OCI-LY7 (cell line): ENCODE results near the gene NEK4. TPM values are rescaled to one million over a fixed set of nuclear protein-coding genes. Genes with fewer than 3 reads are reported as not detected.

Experiments used
- BruUV-seq: library from RNA; stranded (reverse); fragments of 400-500 nt; replicated peaks from 2 replicates; lab custom pipeline; 2021; lab: Mats Ljungman, UMichigan
- CTCF ChIA-PET: fragments of 300-600 bp; sonication (Branson Sonifier 250); formaldehyde crosslinking; loops from one replicate; lab custom pipeline; 2022; ENCODE audit warnings: antibody characterized with exemption; ENCODE audit not compliant: unreplicated experiment; lab: Charles Lee
- POLR2A ChIA-PET: fragments of 300-600 bp; sonication (Branson Sonifier 250); formaldehyde crosslinking; loops from one replicate; lab custom pipeline; 2022; ENCODE audit warnings: antibody characterized with exemption; lab: Charles Lee
- DNase-seq: peaks from one replicate; pipeline ENCODE4 v3.0.0-alpha.2; 2015; ENCODE audit warnings: low spot score
- H2AFZ ChIP-seq: fragments of 200-600 bp; sonication (generic), shearing (Covaris generic); 2 replicates; pipeline ENCODE4 v1.6.1; 2014; ENCODE audit warnings: mild to moderate bottlenecking, antibody characterized with exemption, low read length, moderate library complexity
- H3K27ac ChIP-seq: fragments of 200-600 bp; sonication (generic); 2 replicates; pipeline ENCODE4 v1.5.1; 2014; ENCODE audit warnings: mixed run types, low read depth, mild to moderate bottlenecking, moderate library complexity, low read length, inconsistent platforms; ENCODE audit not compliant: poor library complexity, severe bottlenecking
- H3K36me3 ChIP-seq: fragments of 200-600 bp; sonication (generic); 2 replicates; pipeline ENCODE4 v1.6.1; 2014; ENCODE audit warnings: mild to moderate bottlenecking, antibody characterized with exemption, low read length, moderate library complexity, mixed read lengths; ENCODE audit not compliant: insufficient read depth
- H3K4me1 ChIP-seq: fragments of 200-600 bp; sonication (generic); 2 replicates; pipeline ENCODE4 v1.5.1; 2014; ENCODE audit warnings: mild to moderate bottlenecking, low read length; ENCODE audit not compliant: insufficient read depth, poor library complexity, severe bottlenecking
- H3K4me2 ChIP-seq: fragments of 200-600 bp; sonication (generic); 2 replicates; pipeline ENCODE4 v1.6.1; 2014; ENCODE audit warnings: mild to moderate bottlenecking, low read length
- H3K4me3 ChIP-seq: fragments of 200-600 bp; sonication (generic); 2 replicates; pipeline ENCODE4 v1.5.1; 2014; ENCODE audit warnings: mild to moderate bottlenecking, low read depth, low read length; ENCODE audit not compliant: poor library complexity, severe bottlenecking
- H3K79me2 ChIP-seq: fragments of 200-600 bp; sonication (generic); 2 replicates; pipeline ENCODE4 v1.6.1; 2016; ENCODE audit warnings: low read depth, mild to moderate bottlenecking, low read length, moderate library complexity, mixed read lengths; ENCODE audit not compliant: insufficient read depth
- H3K9me2 ChIP-seq: fragments of 200-600 bp; sonication (generic); 2 replicates; pipeline ENCODE4 v1.6.1; 2016; ENCODE audit warnings: mild to moderate bottlenecking, low read length, mixed read lengths; ENCODE audit not compliant: insufficient read depth
- H3K9me3 ChIP-seq: fragments of 200-600 bp; sonication (generic); 2 replicates; pipeline ENCODE4 v1.6.1; 2014; ENCODE audit warnings: mild to moderate bottlenecking, mixed run types, low read length, mixed read lengths
- H4K20me1 ChIP-seq: fragments of 200-600 bp; sonication (generic); 2 replicates; pipeline ENCODE4 v1.6.1; 2014; ENCODE audit warnings: mild to moderate bottlenecking, antibody characterized with exemption, low read length, moderate library complexity, mixed read lengths; ENCODE audit not compliant: insufficient read depth
- CTCF ChIP-seq: fragments of 200-600 bp; sonication (generic); conservative IDR thresholded peaks from 2 replicates; pipeline ENCODE4 v1.5.1; 2014; ENCODE audit warnings: mild to moderate bottlenecking, antibody characterized with exemption, low read length, moderate library complexity, mixed read lengths
- EZH2phosphoT487 ChIP-seq: fragments of 200-600 bp; sonication (generic); IDR thresholded peaks from 2 replicates; pipeline ENCODE4 v1.6.1; 2018; ENCODE audit warnings: low read depth, borderline replicate concordance, mild to moderate bottlenecking, mixed run types, antibody characterized with exemption, low read length, moderate library complexity, mixed read lengths
- intact Hi-C: fragments of 100-400 bp; cut with micrococcal nuclease; formaldehyde crosslinking; loops from one replicate; pipeline ENCODE4 v1.10.0; 2022; ENCODE audit not compliant: unreplicated experiment
- total RNA-seq, 2 experiments: library from RNA; depleted of rRNA in 1 of 2; stranded (reverse); fragments of >200 nt in 1 of 2; shearing (Covaris generic) in 1 of 2; gene quantifications; 2 replicates each; pipeline ENCODE4 v1.2.3, GENCODE V29; 2014 to 2022

Gene NEK4
- total RNA-seq, 2 experiments from 2014 or later, result 27.5 to 38.6 TPM

GRCh38 chr3:52670621-52671521 is 99.9 kb downstream of the NEK4 start:
- peaks cover 19% of the 10 kb centered on the region; the same call in 1 of the 2 replicates for H3K79me2 ChIP-seq
- ChIA-PET POLR2A (no interaction called here), CTCF (no interaction called here)
- no peaks in the 10 kb centered on the region for H3K9me3 ChIP-seq
- 0 out of 2 replicates have a peak, but pooled peaks cover 6% of the 10 kb centered on the region for H4K20me1 ChIP-seq
- H3K4me2 ChIP-seq, result no peak overlapping the region
- TF ChIP-seq EZH2phosphoT487 (no peak), CTCF (no peak)
- no peaks in the 10 kb centered on the region for H3K9me2 ChIP-seq
- H3K4me3 ChIP-seq, result no peak overlapping the region
- peaks cover 84% of the 10 kb centered on the region for H3K36me3 ChIP-seq
- H2AFZ ChIP-seq, result no peak overlapping the region
- H3K27ac ChIP-seq, result no peak overlapping the region
- no TSS peak for BruUV-seq
- H3K4me1 ChIP-seq, result no peaks in the 10 kb centered on the region
- no peak for DNase-seq
- intact Hi-C loops, result no loop called here

- BruUV-seq, result no TSS peak
- Histone ChIP-seq H3K9me3 (no peaks in the 10 kb centered on the region), H3K79me2 (no peaks in the 10 kb centered on the region), H2AFZ (no peak overlapping the region), H3K4me1 (no peaks in the 10 kb centered on the region), H3K36me3 (peaks cover 96% of the 10 kb centered on the region), H3K4me3 (no peak overlapping the region), H3K4me2 (no peak overlapping the region), H3K9me2 (no peaks in the 10 kb centered on the region), H4K20me1 (no peaks in the 10 kb centered on the region), H3K27ac (no peak overlapping the region)
- TF ChIP-seq EZH2phosphoT487, result no peak
- TF ChIP-seq CTCF, result no peak
- ChIA-PET POLR2A (no interaction called here), CTCF (no interaction called here)
- intact Hi-C loops, result no loop called here
- no peak for DNase-seq
These were observed 107.6 kb downstream of the NEK4 start for GRCh38 chr3:52663098-52663497.

GRCh38 chr3:52660046-52660445 is 110.7 kb downstream of the NEK4 start:
- intact Hi-C loops, result no loop called here
- no peaks in the 10 kb centered on the region for H4K20me1 ChIP-seq
- H3K27ac ChIP-seq, result no peak overlapping the region
- peaks cover 3% of the 10 kb centered on the region for H3K4me1 ChIP-seq
- no peaks in the 10 kb centered on the region for H3K9me3 ChIP-seq
- BruUV-seq, result no TSS peak
- H3K4me2 ChIP-seq, result no peak overlapping the region
- H3K36me3 ChIP-seq, result peaks cover 98% of the 10 kb centered on the region
- no peak overlapping the region for H3K4me3 ChIP-seq
- POLR2A ChIA-PET, result no interaction called here
- no peak for DNase-seq
- H2AFZ ChIP-seq, result no peak overlapping the region
- TF ChIP-seq CTCF (no peak), EZH2phosphoT487 (no peak)
- no peaks in the 10 kb centered on the region for H3K79me2 ChIP-seq
- H3K9me2 ChIP-seq, result no peaks in the 10 kb centered on the region
- CTCF ChIA-PET, result no interaction called here
